Ovary (tissue), 9 donors: ENCODE data around the gene RSPH10B2. TPM values are rescaled to one million over a fixed set of nuclear protein-coding genes. Genes with fewer than 3 reads are reported as not detected.
A peak's percentile ranks its signal among the peaks of the same experiment; 100 is the strongest.
"Not testable (repeated sequence)": the region's sequence is repeated elsewhere in the genome, so short reads cannot be mapped to it uniquely, and the experiment has no call there.

ENCODE experiments used
- DNase-seq, 5 donors: peaks; one replicate each; pipeline ENCODE4 v3.0.0-alpha.2; 2019 to 2020
- H3K27ac ChIP-seq, 2 donors: fragments of 200-600 bp; one replicate each; pipeline versions ENCODE4 v1.5.1 to v1.8.0; 2019 to 2022
- H3K27me3 ChIP-seq: fragments of 200-600 bp; one replicate; pipeline ENCODE4 v1.8.0; 2022
- H3K36me3 ChIP-seq: fragments of 200-600 bp; sonication (generic); one replicate; pipeline ENCODE4 v1.5.1; 2019
- H3K4me1 ChIP-seq: one replicate; pipeline ENCODE4 v1.8.1; 2013; ENCODE audit warnings: mild to moderate bottlenecking, moderate library complexity; ENCODE audit not compliant: insufficient read depth
- H3K4me3 ChIP-seq: fragments of 200-600 bp; sonication (generic); one replicate; pipeline ENCODE4 v1.5.1; 2017
- H3K9me3 ChIP-seq, 2 donors: fragments of 200-600 bp in 1 of 2; sonication (generic) in 1 of 2; one replicate each; pipeline versions ENCODE4 v1.5.1 to v1.8.1; 2013 to 2019; ENCODE audit warnings: mild to moderate bottlenecking in 1 of 2, moderate library complexity in 1 of 2
- CTCF ChIP-seq, 3 donors: fragments of 450-650 bp in 2 of 3; fragments of 200-600 bp in 1 of 3; IDR thresholded peaks; one replicate each; pipeline versions ENCODE4 v1.5.1 to v1.8.0; 2016 to 2022; ENCODE audit warnings: antibody characterized with exemption in 3 of 3, mild to moderate bottlenecking in 1 of 3
- EP300 ChIP-seq: sonication (generic); formaldehyde crosslinking; IDR thresholded peaks from one replicate; pipeline ENCODE4 v1.6.1; 2017; ENCODE audit warnings: antibody characterized with exemption
- POLR2A ChIP-seq: fragments of 450-650 bp; IDR thresholded peaks from one replicate; pipeline ENCODE4 v1.6.1; 2017; ENCODE audit warnings: antibody characterized with exemption, mild to moderate bottlenecking, moderate library complexity
- WGBS, 3 donors: extraction: QIAGEN DNeasy Blood & Tissue Kit in 1 of 3; methylation state at CpG; one replicate each; pipeline versions ENCODE4 v1.1.5 to v1.1.7; 2013 to 2017; 5-methylcytosine and 5-hydroxymethylcytosine counted together
- intact Hi-C, 4 donors: fragments of 100-400 bp; cut with DNase I; formaldehyde crosslinking; loops; one replicate each; pipeline versions ENCODE4 v1.11.0 to v1.15.1; 2022 to 2023
- polyA plus RNA-seq, 2 donors: library from polyadenylated mRNA; stranded (reverse); fragments of 200-250 nt in 1 of 2; fragments of 350-450 nt in 1 of 2; fragmentation: Illumina TruSeq in 1 of 2; extraction: RNeasy Lipid Tissue Mini Kit (QIAGEN cat#74804) in 1 of 2; gene quantifications; one replicate each; pipeline ENCODE4 v1.2.3, GENCODE V29; 2013 to 2014
- total RNA-seq, 7 donors: library from RNA; depleted of rRNA in 2 of 7; stranded (reverse); fragments of >200 nt in 2 of 7; fragmentation: NEBNext Ultra II Directional in 3 of 7; extraction: Animal tissue kit (Norgen Biotek cat#: 25700) in 3 of 7; gene quantifications; one replicate each; pipeline versions ENCODE4 v1.1.0 to v1.2.4, GENCODE V29; 2016 to 2023
- donor health status: DM: no; HTN: no; CAD: no; lungs with moderate emphysema.
- donor health status: DM: no; HTN: no; CAD: no.
- donor health status: Bipolar disorder and iron deficiency.
- donor health status: DM: yes; HTN: yes; CAD: no.
- donor health status: DM: no; HTN: no; CAD: no.
- donor health status: DM: yes; HTN: yes; CAD: no.

The RSPH10B2 gene
- total and polyA plus RNA-seq, 9 donors, result 0.07 to 14.7 (median 0.71) TPM; not detected in 2

GRCh38 chr7:6727663-6728062, 26.2 kb upstream of the RSPH10B2 start:
- intact Hi-C loops, result no loop called here

GRCh38 chr7:6728893-6729491, 24.9 kb upstream of the RSPH10B2 start:
- H3K27me3 ChIP-seq, H3K36me3 ChIP-seq, intact Hi-C loops, H3K4me1 ChIP-seq, H3K9me3 ChIP-seq: not testable (repeated sequence)
- 58 to 73% (median 63%) methylated on average over 29 of the region's 29 CpGs for WGBS, 3 donors
- peak in 2 of 5 donors; percentile 17 to 34 for DNase-seq
- Histone ChIP-seq H3K4me3 (peak overlapping the region; percentile 95), H3K27ac (peak overlapping the region in 1 of 2 donors; percentile 60)

More at GRCh38 chr7:6727663-6728062, 26.2 kb upstream of the RSPH10B2 start:
- no peaks in the 10 kb centered on the region for H3K36me3 ChIP-seq
- no peaks in the 10 kb centered on the region for H3K27me3 ChIP-seq
- H3K4me3 ChIP-seq, result no peak overlapping the region
- WGBS, 3 donors, result 50 to 54% (median 52%) methylated on average over 3 of the region's 3 CpGs
- TF ChIP-seq CTCF (IDR thresholded peaks at IDR 0.05) (no peak), EP300 (no peak), POLR2A (no peak)
- H3K27ac ChIP-seq, result no peak overlapping the region
- H3K4me1 ChIP-seq, result no peaks in the 10 kb centered on the region
- H3K9me3 ChIP-seq, result no peaks in the 10 kb centered on the region
- no peak for DNase-seq

GRCh38 chr7:6729492-6730342, 24.2 kb upstream of the RSPH10B2 start:
- DNase-seq, result peak; percentile 89 to 93 (median 89)
- intact Hi-C loops, result no loop called here
- Histone ChIP-seq H3K9me3 (no peaks in the 10 kb centered on the region), H3K27me3 (no peaks in the 10 kb centered on the region), H3K4me3 (peak overlapping the region; percentile 95), H3K4me1 (no peaks in the 10 kb centered on the region), H3K27ac (peak overlapping the region; percentile 34 to 60), H3K36me3 (no peaks in the 10 kb centered on the region)
- WGBS, 3 donors, result 1 to 2% (median 2%) methylated on average over 57 to 66 of the region's 66 CpGs
- TF ChIP-seq CTCF (IDR thresholded peaks at IDR 0.05), result peak in 1 of 3 donors; percentile 14
- TF ChIP-seq EP300, result no peak

- H3K4me3 ChIP-seq, result peak overlapping the region; percentile 95
- H3K4me1 ChIP-seq, result no peaks in the 10 kb centered on the region
- no peaks in the 10 kb centered on the region for H3K36me3 ChIP-seq
- H3K27ac ChIP-seq, result peak overlapping the region in 1 of 2 donors; percentile 60
- DNase-seq, result peak in 1 of 5 donors; percentile 24
- intact Hi-C loops, result no loop called here
- no peak for TF ChIP-seq POLR2A
- TF ChIP-seq EP300, result no peak
- TF ChIP-seq CTCF (IDR thresholded peaks at IDR 0.05), result no peak
- H3K9me3 ChIP-seq, result no peaks in the 10 kb centered on the region
- no peaks in the 10 kb centered on the region for H3K27me3 ChIP-seq
- WGBS, 3 donors, result 0% methylated on average over 18 of the region's 18 CpGs
These were observed 23.6 kb upstream of the RSPH10B2 start for GRCh38 chr7:6730343-6730633.

- H3K4me1 ChIP-seq, DNase-seq, intact Hi-C loops, H3K4me3 ChIP-seq, H3K36me3 ChIP-seq, H3K9me3 ChIP-seq, H3K27ac ChIP-seq, H3K27me3 ChIP-seq: not testable (repeated sequence)
- 83 to 89% methylated on average over 1 to 4 of the region's 11 CpGs; no CpG with 5 or more reads in 1 of the 3 donors for WGBS, 3 donors
These were observed 15.5 kb upstream of the RSPH10B2 start for GRCh38 chr7:6738415-6738814.

- H3K9me3 ChIP-seq, H3K27ac ChIP-seq, H3K36me3 ChIP-seq, H3K4me3 ChIP-seq, H3K4me1 ChIP-seq, H3K27me3 ChIP-seq, DNase-seq, intact Hi-C loops: not testable (repeated sequence)
- WGBS, 3 donors, result 70 to 85% (median 76%) methylated on average over 1 to 3 of the region's 12 CpGs
These were observed 9.3 kb upstream of the RSPH10B2 start for GRCh38 chr7:6744410-6745100.

GRCh38 chr7:6749335-6749734, 4.6 kb upstream of the RSPH10B2 start:
- 66 to 76% (median 73%) methylated on average over 6 to 7 of the region's 12 CpGs for WGBS, 3 donors
- intact Hi-C loops, H3K27me3 ChIP-seq, H3K36me3 ChIP-seq, DNase-seq, H3K4me1 ChIP-seq, H3K9me3 ChIP-seq, H3K27ac ChIP-seq, H3K4me3 ChIP-seq: not testable (repeated sequence)

- H3K36me3 ChIP-seq, H3K4me3 ChIP-seq, H3K4me1 ChIP-seq, intact Hi-C loops, DNase-seq, H3K9me3 ChIP-seq, H3K27ac ChIP-seq, H3K27me3 ChIP-seq: not testable (repeated sequence)
- 94 to 98% (median 94%) methylated on average over 3 to 6 of the region's 6 CpGs for WGBS, 3 donors
These were observed 3.7 kb upstream of the RSPH10B2 start for GRCh38 chr7:6750173-6750572.
